GM23248 (cell line): ENCODE measurements around the gene VKORC1.

ENCODE experiments used
- EZH2 ChIP-seq: fragments of 200-600 bp; sonication (generic); IDR thresholded peaks from 2 replicates; pipeline ENCODE4 v1.6.1; 2018; ENCODE audit warnings: antibody characterized with exemption, mild to moderate bottlenecking; ENCODE audit not compliant: insufficient read depth, poor library complexity, severe bottlenecking
- EZH2phosphoT487 ChIP-seq: fragments of 200-600 bp; sonication (generic); IDR thresholded peaks from 2 replicates; pipeline ENCODE4 v1.6.1; 2018; ENCODE audit warnings: antibody characterized with exemption, moderate library complexity, mild to moderate bottlenecking, low read depth; ENCODE audit not compliant: insufficient read depth

GRCh38 chr16:31092330-31092729 lies 2.3 kb downstream of the VKORC1 start:
- TF ChIP-seq EZH2phosphoT487 (no peak), EZH2 (no peak)
